Smooth muscle cell (in vitro differentiated cells): ENCODE data around the gene ITPK1. TPM values are rescaled to one million over a fixed set of nuclear protein-coding genes. Genes with fewer than 3 reads are reported as not detected.

Experiments
- DNase-seq: peaks from one replicate; lab custom pipeline; 2025; ENCODE audit not compliant: unreplicated experiment; lab: John Stamatoyannopoulos, UW
- H2AFZ ChIP-seq: fragments of 200-600 bp; sonication (generic); 2 replicates; pipeline ENCODE4 v1.6.0; 2016; ENCODE audit warnings: antibody characterized with exemption, low read depth, mild to moderate bottlenecking
- H3F3A ChIP-seq: fragments of 200-600 bp; sonication (generic); 2 replicates; pipeline ENCODE4 v1.6.0; 2017; ENCODE audit warnings: antibody characterized with exemption, low read depth
- H3K27ac ChIP-seq: fragments of 200-600 bp; sonication (generic); 2 replicates; pipeline ENCODE4 v1.5.1; 2016; ENCODE audit warnings: low read depth, mild to moderate bottlenecking
- H3K27me3 ChIP-seq: fragments of 200-600 bp; sonication (generic); 2 replicates; pipeline ENCODE4 v1.6.1; 2016; ENCODE audit warnings: low read depth, mild to moderate bottlenecking
- H3K36me3 ChIP-seq: fragments of 200-600 bp; sonication (generic); 2 replicates; pipeline ENCODE4 v1.5.1; 2016; ENCODE audit warnings: low read depth
- H3K4me1 ChIP-seq: fragments of 200-600 bp; sonication (generic); 2 replicates; pipeline ENCODE4 v1.5.1; 2016; ENCODE audit warnings: low read depth
- H3K4me2 ChIP-seq: fragments of 200-600 bp; sonication (generic); 2 replicates; pipeline ENCODE4 v1.6.0; 2016; ENCODE audit warnings: mild to moderate bottlenecking
- H3K4me3 ChIP-seq: fragments of 200-600 bp; sonication (generic); 2 replicates; pipeline ENCODE4 v1.5.1; 2016; ENCODE audit warnings: mild to moderate bottlenecking
- H3K79me2 ChIP-seq: fragments of 200-600 bp; sonication (generic); 2 replicates; pipeline ENCODE4 v1.6.0; 2016; ENCODE audit warnings: low read depth, mild to moderate bottlenecking
- H3K9ac ChIP-seq: fragments of 200-600 bp; sonication (generic); 2 replicates; pipeline ENCODE4 v1.6.0; 2016; ENCODE audit warnings: low read depth
- H3K9me3 ChIP-seq: fragments of 200-600 bp; sonication (generic); replicated peaks from 2 replicates; pipeline ENCODE4 v1.5.1; 2016; ENCODE audit warnings: low read depth
- H4K20me1 ChIP-seq: fragments of 200-600 bp; sonication (generic); 2 replicates; pipeline ENCODE4 v1.6.0; 2016; ENCODE audit warnings: low read depth
- WGBS: methylation state at CpG from one replicate; pipeline ENCODE4 v1.1.7; 2016; ENCODE audit warnings: low lambda C conversion rate; 5-methylcytosine and 5-hydroxymethylcytosine counted together
- polyA plus RNA-seq: library from polyadenylated mRNA; unstranded; fragments of >200 nt; fragmentation: Nextera tagmentation; extraction: Ambion mirVana; gene quantifications from 2 replicates; pipeline ENCODE4 v1.2.1, GENCODE V29; 2016
- total RNA-seq: library from RNA; depleted of rRNA; stranded (reverse); fragments of >200 nt; gene quantifications from 2 replicates; pipeline ENCODE4 v1.2.3, GENCODE V29; 2014
- TF ChIP-seq, protein P1 (sequence below): fragments of 200-600 bp; sonication (generic); IDR thresholded peaks from 2 replicates; pipeline ENCODE4 v1.5.1; 2017; ENCODE audit warnings: borderline replicate concordance, mild to moderate bottlenecking, antibody characterized with exemption; ENCODE audit not compliant: insufficient read depth, poor library complexity, severe bottlenecking

Gene ITPK1
- total and polyA plus RNA-seq, 2 experiments from 2014 or later: 9.2 to 14.2 TPM

DNA sequence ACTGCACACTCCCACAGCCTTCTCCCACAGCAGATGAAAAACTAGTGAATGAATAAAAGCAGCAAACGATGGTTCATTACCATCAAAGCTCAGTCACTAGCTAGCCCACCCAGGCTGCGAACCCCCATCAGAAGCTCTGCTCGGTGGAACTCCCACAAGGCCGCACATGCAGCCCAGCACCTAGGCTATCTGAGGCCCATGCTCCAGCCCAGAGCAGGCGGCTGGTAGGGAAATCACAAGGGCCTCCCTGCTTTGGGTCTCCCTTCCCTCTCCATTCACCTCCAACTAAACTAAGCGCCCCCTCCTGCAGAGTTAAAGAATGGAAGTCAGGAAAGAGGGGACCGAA lies 69.0 kb downstream of the ITPK1 start:
- H3K79me2 ChIP-seq: no peaks in the 10 kb centered on the region
- no peak overlapping the region for H3K9ac ChIP-seq
- no peak overlapping the region for H2AFZ ChIP-seq
- H3K36me3 ChIP-seq: no peaks in the 10 kb centered on the region
- H3K27ac ChIP-seq: peak overlapping the region; percentile 47
- H4K20me1 ChIP-seq: peaks cover 68% of the 10 kb centered on the region
- TF ChIP-seq, protein P1, sequence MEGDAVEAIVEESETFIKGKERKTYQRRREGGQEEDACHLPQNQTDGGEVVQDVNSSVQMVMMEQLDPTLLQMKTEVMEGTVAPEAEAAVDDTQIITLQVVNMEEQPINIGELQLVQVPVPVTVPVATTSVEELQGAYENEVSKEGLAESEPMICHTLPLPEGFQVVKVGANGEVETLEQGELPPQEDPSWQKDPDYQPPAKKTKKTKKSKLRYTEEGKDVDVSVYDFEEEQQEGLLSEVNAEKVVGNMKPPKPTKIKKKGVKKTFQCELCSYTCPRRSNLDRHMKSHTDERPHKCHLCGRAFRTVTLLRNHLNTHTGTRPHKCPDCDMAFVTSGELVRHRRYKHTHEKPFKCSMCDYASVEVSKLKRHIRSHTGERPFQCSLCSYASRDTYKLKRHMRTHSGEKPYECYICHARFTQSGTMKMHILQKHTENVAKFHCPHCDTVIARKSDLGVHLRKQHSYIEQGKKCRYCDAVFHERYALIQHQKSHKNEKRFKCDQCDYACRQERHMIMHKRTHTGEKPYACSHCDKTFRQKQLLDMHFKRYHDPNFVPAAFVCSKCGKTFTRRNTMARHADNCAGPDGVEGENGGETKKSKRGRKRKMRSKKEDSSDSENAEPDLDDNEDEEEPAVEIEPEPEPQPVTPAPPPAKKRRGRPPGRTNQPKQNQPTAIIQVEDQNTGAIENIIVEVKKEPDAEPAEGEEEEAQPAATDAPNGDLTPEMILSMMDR: no peak
- H3K27me3 ChIP-seq: no peaks in the 10 kb centered on the region
- H3K4me1 ChIP-seq: peaks cover 31% of the 10 kb centered on the region
- 58% methylated on average over 7 of the region's 7 CpGs for WGBS
- H3K4me3 ChIP-seq: no peak overlapping the region
- peaks cover 19% of the 10 kb centered on the region for H3F3A ChIP-seq
- peak overlapping the region; percentile 70 for H3K4me2 ChIP-seq
- H3K9me3 ChIP-seq: no peaks in the 10 kb centered on the region
- no peak for DNase-seq

GRCh38 chr14:93045965-93046704 lies 69.6 kb downstream of the ITPK1 start:
- H4K20me1 ChIP-seq: peaks cover 73% of the 10 kb centered on the region
- peaks cover 32% of the 10 kb centered on the region for H3K4me1 ChIP-seq
- no peaks in the 10 kb centered on the region for H3K36me3 ChIP-seq
- H3K27me3 ChIP-seq: no peaks in the 10 kb centered on the region
- H3K9me3 ChIP-seq: no peaks in the 10 kb centered on the region
- no peak overlapping the region for H3K4me3 ChIP-seq
- H3K27ac ChIP-seq: peak overlapping the region; percentile 47
- TF ChIP-seq, protein P1: no peak
- no peak overlapping the region for H3K9ac ChIP-seq
- peaks cover 19% of the 10 kb centered on the region for H3F3A ChIP-seq
- H3K4me2 ChIP-seq: peak overlapping the region; percentile 70
- H3K79me2 ChIP-seq: no peaks in the 10 kb centered on the region
- WGBS: 23% methylated on average over 16 of the region's 16 CpGs
- DNase-seq: no peak
- no peak overlapping the region for H2AFZ ChIP-seq

DNA sequence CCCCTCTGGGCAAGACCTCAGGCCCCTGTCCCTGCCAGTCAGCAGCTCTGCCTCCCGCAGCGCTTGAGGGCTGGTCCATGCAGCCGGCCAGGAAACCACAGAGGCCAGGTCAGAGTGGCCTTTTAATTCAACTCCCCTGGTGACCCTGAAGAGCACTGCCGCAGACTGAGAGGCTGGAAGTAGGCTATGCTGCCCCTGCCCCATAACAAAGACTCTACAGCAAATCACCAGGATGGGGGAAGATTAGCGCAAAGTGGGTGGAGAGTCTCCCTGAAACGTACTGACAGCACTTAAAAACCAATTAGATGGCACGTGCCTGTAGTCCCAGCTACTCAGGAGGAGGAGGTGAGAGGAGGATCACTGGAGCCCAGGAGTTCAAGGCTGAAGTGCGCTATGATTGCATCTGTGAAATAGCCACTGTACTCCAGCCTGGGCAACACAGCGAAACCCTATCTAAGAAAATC lies 70.5 kb downstream of the ITPK1 start:
- DNase-seq: no peak
- H3K4me3 ChIP-seq: no peak overlapping the region

More for the DNA sequence above, 70.5 kb downstream of the ITPK1 start:
- no peaks in the 10 kb centered on the region for H3K79me2 ChIP-seq
- H3K27me3 ChIP-seq: no peaks in the 10 kb centered on the region
- H2AFZ ChIP-seq: no peak overlapping the region
- peaks cover 19% of the 10 kb centered on the region for H3F3A ChIP-seq
- H3K36me3 ChIP-seq: no peaks in the 10 kb centered on the region
- no peaks in the 10 kb centered on the region for H3K9me3 ChIP-seq
- H4K20me1 ChIP-seq: peaks cover 82% of the 10 kb centered on the region
- H3K4me1 ChIP-seq: peaks cover 38% of the 10 kb centered on the region
- H3K27ac ChIP-seq: no peak overlapping the region
- peak overlapping the region; percentile 70 for H3K4me2 ChIP-seq
- H3K9ac ChIP-seq: no peak overlapping the region
- TF ChIP-seq, protein P1: no peak
- 26% methylated on average over 9 of the region's 9 CpGs for WGBS
